ENCODE data around the gene ANXA2. TPM values are rescaled to one million over a fixed set of nuclear protein-coding genes. Genes with fewer than 3 reads are reported as not detected.

Gene ANXA2
- total and polyA plus RNA-seq, 2 experiments from 2014 or later, result 4,692 to 6,052 TPM

DNA sequence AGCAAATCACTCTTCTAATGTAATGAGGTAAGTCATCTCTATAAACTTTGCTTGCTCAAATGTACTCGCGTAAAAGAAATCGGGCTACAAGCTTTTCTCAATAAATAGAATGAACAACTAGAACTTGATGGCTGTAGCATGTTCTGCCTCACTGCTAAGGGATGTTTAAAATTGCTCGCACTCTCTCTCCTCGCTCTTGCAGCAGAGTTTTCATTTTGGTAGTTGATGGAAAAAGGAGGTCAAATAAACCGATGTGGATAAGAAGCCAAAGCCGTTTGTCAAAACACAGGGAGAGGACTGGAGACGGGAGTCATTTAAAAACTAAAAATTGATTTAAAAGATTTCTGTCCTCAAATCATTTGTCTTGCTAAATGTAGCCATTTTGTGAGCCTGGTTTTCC lies 53.3 kb downstream of the ANXA2 start:
- no peaks in the 10 kb centered on the region for H3K9me2 ChIP-seq (ENCODE audit: insufficient read depth)
- H3K27me3 ChIP-seq (replicated peaks; ENCODE audit: insufficient read depth), result no peaks in the 10 kb centered on the region
- in situ Hi-C loops (cut with MboI), result no loop called here
- no peak overlapping the region for H3K4me2 ChIP-seq (ENCODE audit: unreplicated experiment)
- H4K20me1 ChIP-seq (ENCODE audit: insufficient read depth), result peaks cover 7% of the 10 kb centered on the region; the same call in 1 of the 2 replicates
- TF ChIP-seq EZH2 (IDR thresholded peaks at IDR 0.05; ENCODE audit: insufficient read depth, poor library complexity, severe bottlenecking), result no peak
- no peak for TF ChIP-seq EZH2phosphoT487 (IDR thresholded peaks at IDR 0.05; ENCODE audit: insufficient read depth, low read depth)
- H3K4me3 ChIP-seq, result no peak overlapping the region
- peaks cover 56% of the 10 kb centered on the region for H3K36me3 ChIP-seq (ENCODE audit: low read depth)
- H3K9me3 ChIP-seq (ENCODE audit: low read depth), result no peaks in the 10 kb centered on the region
- no peak for DNase-seq
- peak overlapping the region; percentile 60 for H3K27ac ChIP-seq
- H3K4me1 ChIP-seq (ENCODE audit: insufficient read depth), result peaks cover 34% of the 10 kb centered on the region
- H3F3A ChIP-seq (ENCODE audit: insufficient read depth), result peaks cover 96% of the 10 kb centered on the region
- peak overlapping the region; percentile 3; the same call in 1 of the 2 replicates for H3K9ac ChIP-seq
- 70 to 76% methylated on average over 8 of the region's 8 CpGs for WGBS, 2 experiments (ENCODE audit: low coverage in 1 of 2, low lambda C conversion rate in 2 of 2, missing lambda C conversion rate in 2 of 2)
- H3K79me2 ChIP-seq (ENCODE audit: insufficient read depth), result peaks cover 27% of the 10 kb centered on the region
- H2AFZ ChIP-seq, result no peak overlapping the region

GRCh38 chr15:60343221-60343970 lies 54.4 kb downstream of the ANXA2 start:
- H3K27me3 ChIP-seq (replicated peaks; ENCODE audit: insufficient read depth), result no peaks in the 10 kb centered on the region
- H3K9me3 ChIP-seq (ENCODE audit: low read depth), result no peaks in the 10 kb centered on the region
- H3K27ac ChIP-seq, result peak overlapping the region; percentile 60
- H3K9me2 ChIP-seq (ENCODE audit: insufficient read depth), result no peaks in the 10 kb centered on the region
- H3K9ac ChIP-seq, result 0 out of 2 replicates have a peak overlapping the region, but pooled peaks have one; percentile 3
- H2AFZ ChIP-seq, result no peak overlapping the region
- H3K79me2 ChIP-seq (ENCODE audit: insufficient read depth), result peaks cover 18% of the 10 kb centered on the region
- DNase-seq, result peak; percentile 49
- H3F3A ChIP-seq (ENCODE audit: insufficient read depth), result peaks cover 90% of the 10 kb centered on the region
- H4K20me1 ChIP-seq (ENCODE audit: insufficient read depth), result peaks cover 3% of the 10 kb centered on the region; the same call in 1 of the 2 replicates
- WGBS, 2 experiments (ENCODE audit: low coverage in 1 of 2, low lambda C conversion rate in 2 of 2, missing lambda C conversion rate in 2 of 2), result 34 to 39% methylated on average over 5 of the region's 5 CpGs
- in situ Hi-C loops (cut with MboI), result no loop called here
- no peak overlapping the region for H3K4me2 ChIP-seq (ENCODE audit: unreplicated experiment)
- peaks cover 45% of the 10 kb centered on the region for H3K36me3 ChIP-seq (ENCODE audit: low read depth)
- peaks cover 28% of the 10 kb centered on the region for H3K4me1 ChIP-seq (ENCODE audit: insufficient read depth)
- no peak for TF ChIP-seq EZH2 (IDR thresholded peaks at IDR 0.05; ENCODE audit: insufficient read depth, poor library complexity, severe bottlenecking)
- TF ChIP-seq EZH2phosphoT487 (IDR thresholded peaks at IDR 0.05; ENCODE audit: insufficient read depth, low read depth), result no peak
- H3K4me3 ChIP-seq, result no peak overlapping the region

GRCh38 chr15:60340207-60340921 lies 57.4 kb downstream of the ANXA2 start:
- no peak overlapping the region for H3K4me2 ChIP-seq (ENCODE audit: unreplicated experiment)
- H3K36me3 ChIP-seq (ENCODE audit: low read depth), result peaks cover 15% of the 10 kb centered on the region
- peaks cover 5% of the 10 kb centered on the region; the same call in 1 of the 2 replicates for H3K4me1 ChIP-seq (ENCODE audit: insufficient read depth)
- H2AFZ ChIP-seq, result no peak overlapping the region
- no peaks in the 10 kb centered on the region for H3K79me2 ChIP-seq (ENCODE audit: insufficient read depth)
- H4K20me1 ChIP-seq (ENCODE audit: insufficient read depth), result no peaks in the 10 kb centered on the region
- H3K9me3 ChIP-seq (ENCODE audit: low read depth), result no peaks in the 10 kb centered on the region
- no peak for TF ChIP-seq EZH2 (IDR thresholded peaks at IDR 0.05; ENCODE audit: insufficient read depth, poor library complexity, severe bottlenecking)
- TF ChIP-seq EZH2phosphoT487 (IDR thresholded peaks at IDR 0.05; ENCODE audit: insufficient read depth, low read depth), result no peak
- H3F3A ChIP-seq (ENCODE audit: insufficient read depth), result peaks cover 67% of the 10 kb centered on the region
- DNase-seq, result peak; percentile 48
- H3K4me3 ChIP-seq, result no peak overlapping the region
- H3K27me3 ChIP-seq (replicated peaks; ENCODE audit: insufficient read depth), result no peaks in the 10 kb centered on the region
- WGBS, 2 experiments (ENCODE audit: low coverage in 1 of 2, low lambda C conversion rate in 2 of 2, missing lambda C conversion rate in 2 of 2), result 67 to 78% methylated on average over 9 of the region's 9 CpGs
- H3K27ac ChIP-seq, result peak overlapping the region; percentile 3; the same call in 1 of the 2 replicates
- no peak overlapping the region for H3K9ac ChIP-seq
- H3K9me2 ChIP-seq (ENCODE audit: insufficient read depth), result no peaks in the 10 kb centered on the region
- in situ Hi-C loops (cut with MboI), result no loop called here

GRCh38 chr15:60339236-60339635 lies 58.5 kb downstream of the ANXA2 start:
- WGBS, 2 experiments (ENCODE audit: low coverage in 1 of 2, low lambda C conversion rate in 2 of 2, missing lambda C conversion rate in 2 of 2), result 75 to 80% methylated on average over 9 of the region's 9 CpGs
- no peaks in the 10 kb centered on the region for H3K9me3 ChIP-seq (ENCODE audit: low read depth)
- H3K27ac ChIP-seq, result no peak overlapping the region
- H3K4me1 ChIP-seq (ENCODE audit: insufficient read depth), result peaks cover 2% of the 10 kb centered on the region; the same call in 1 of the 2 replicates
- peaks cover 4% of the 10 kb centered on the region; the same call in 1 of the 2 replicates for H3K36me3 ChIP-seq (ENCODE audit: low read depth)
- no peak overlapping the region for H2AFZ ChIP-seq
- no peaks in the 10 kb centered on the region for H3K79me2 ChIP-seq (ENCODE audit: insufficient read depth)
- H3F3A ChIP-seq (ENCODE audit: insufficient read depth), result peaks cover 58% of the 10 kb centered on the region
- in situ Hi-C loops (cut with MboI), result no loop called here
- no peaks in the 10 kb centered on the region for H3K27me3 ChIP-seq (replicated peaks; ENCODE audit: insufficient read depth)
- no peak for DNase-seq
- H3K4me3 ChIP-seq, result no peak overlapping the region
- H4K20me1 ChIP-seq (ENCODE audit: insufficient read depth), result no peaks in the 10 kb centered on the region
- H3K9ac ChIP-seq, result no peak overlapping the region
- no peak overlapping the region for H3K4me2 ChIP-seq (ENCODE audit: unreplicated experiment)
- no peaks in the 10 kb centered on the region for H3K9me2 ChIP-seq (ENCODE audit: insufficient read depth)
- TF ChIP-seq EZH2 (IDR thresholded peaks at IDR 0.05; ENCODE audit: insufficient read depth, poor library complexity, severe bottlenecking) (no peak), EZH2phosphoT487 (IDR thresholded peaks at IDR 0.05; ENCODE audit: insufficient read depth, low read depth) (no peak)

All from GM23248 (cell line).